Stimulated activated CD4-positive, alpha-beta T cell treated with anti-CD3 and anti-CD28 coated beads, Interleukin-4, amount 100 ng/mL, for 1 hour (primary cell): ENCODE measurements around the gene SNX1.

Experiments used
- DNase-seq: peaks from one replicate; pipeline ENCODE4 v3.0.0-alpha.2; 2020

Gene SNX1

GRCh38 chr15:64164436-64164835 is 68.7 kb downstream of the SNX1 start:
- DNase-seq, result no peak

- DNase-seq, result no peak
Measured at GRCh38 chr15:64166102-64166890, 70.5 kb downstream of the SNX1 start.

- DNase-seq, result no peak
Measured at GRCh38 chr15:64180235-64180824, 84.5 kb downstream of the SNX1 start.

- DNase-seq, result no peak
Measured at GRCh38 chr15:64182859-64183370, 87.1 kb downstream of the SNX1 start.

GRCh38 chr15:64185146-64185911 is 89.5 kb downstream of the SNX1 start:
- no peak for DNase-seq

- DNase-seq, result no peak
Measured at GRCh38 chr15:64187396-64188191, 91.8 kb downstream of the SNX1 start.
